Activated naive CD8-positive, alpha-beta T cell treated with anti-CD3 and anti-CD28 coated beads, Interleukin-2, amount 50 U/mL, for 24 hours (primary cell): ENCODE results near the gene CHST9.

Experiments
- ATAC-seq: fragments of 150-1000 bp; cut with Tn5 transposase; one replicate; pipeline ENCODE4 v1.10.0; 2021
- DNase-seq: peaks from one replicate; pipeline ENCODE4 v3.0.0; 2021
- H3K27ac Mint-ChIP-seq: one replicate; pipeline ENCODE4 v1.8.0; 2021; ENCODE audit warnings: mild to moderate bottlenecking, mixed read lengths
- H3K27me3 Mint-ChIP-seq: one replicate; pipeline ENCODE4 v1.8.0; 2021; ENCODE audit warnings: mixed read lengths
- H3K36me3 Mint-ChIP-seq: one replicate; pipeline ENCODE4 v1.8.0; 2021; ENCODE audit warnings: low read depth, mixed read lengths
- H3K4me1 Mint-ChIP-seq: one replicate; pipeline ENCODE4 v1.8.0; 2021; ENCODE audit warnings: mixed read lengths
- H3K4me3 Mint-ChIP-seq: one replicate; pipeline ENCODE4 v1.8.0; 2021; ENCODE audit warnings: mild to moderate bottlenecking, moderate library complexity, mixed read lengths
- H3K9me3 Mint-ChIP-seq: one replicate; pipeline ENCODE4 v1.8.0; 2021; ENCODE audit warnings: mixed read lengths

Gene CHST9

DNA sequence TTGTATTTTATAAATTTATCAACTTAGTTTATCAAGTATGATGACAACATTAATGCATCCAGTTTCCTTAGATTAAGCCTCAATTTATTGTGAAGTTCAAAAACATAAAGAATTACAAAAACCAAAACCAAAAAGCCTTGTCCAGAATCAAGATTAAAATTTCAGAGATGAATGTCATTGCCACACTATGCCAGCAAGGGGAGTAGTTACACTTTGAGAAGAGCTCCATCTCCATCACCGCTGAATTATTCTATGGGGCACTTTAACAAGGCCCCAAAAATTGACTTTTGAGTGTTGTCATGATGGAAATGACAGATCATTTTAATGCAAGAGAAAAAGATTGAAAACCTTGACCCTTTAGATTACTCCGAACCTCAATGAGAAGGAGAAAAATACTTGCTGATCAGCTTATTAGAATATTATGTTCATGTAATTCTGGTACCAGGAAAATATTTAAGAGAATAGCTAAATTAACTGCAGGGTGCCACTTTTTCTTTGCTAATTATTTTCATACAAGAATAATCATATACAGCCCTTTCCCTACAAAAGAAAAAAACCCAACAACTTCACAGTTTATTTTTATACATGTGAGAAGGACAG lies 167.1 kb downstream of the CHST9 start:
- Mint-ChIP-seq H3K4me1 (no peaks in the 10 kb centered on the region), H3K36me3 (no peaks in the 10 kb centered on the region), H3K27ac (no peak overlapping the region), H3K4me3 (no peak overlapping the region), H3K27me3 (peaks cover 4% of the 10 kb centered on the region), H3K9me3 (no peaks in the 10 kb centered on the region)
- no peak for DNase-seq
- no peak for ATAC-seq

DNA sequence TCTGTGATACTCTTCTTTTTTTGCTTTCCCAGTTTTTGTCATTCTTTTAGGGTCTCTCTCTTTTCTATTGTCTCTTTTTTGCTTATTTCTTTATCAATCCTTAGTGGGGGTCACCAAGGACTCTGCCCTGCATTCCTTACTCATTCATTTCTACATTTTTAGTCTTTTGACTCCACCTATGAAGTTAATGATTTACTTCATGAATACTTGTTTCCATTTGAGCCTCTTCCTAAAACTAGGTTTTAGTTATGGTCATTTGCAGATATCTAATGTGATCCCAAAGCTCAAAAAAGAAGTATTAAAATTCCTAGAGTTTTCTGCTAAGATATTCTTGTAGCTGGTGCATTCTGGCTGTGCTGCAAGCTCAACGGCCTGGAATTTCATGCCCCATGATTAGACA lies 170.3 kb downstream of the CHST9 start:
- H3K27me3 Mint-ChIP-seq = peaks cover 4% of the 10 kb centered on the region
- no peaks in the 10 kb centered on the region for H3K9me3 Mint-ChIP-seq
- DNase-seq (no peak), ATAC-seq (no peak)
- no peaks in the 10 kb centered on the region for H3K36me3 Mint-ChIP-seq
- no peak overlapping the region for H3K4me3 Mint-ChIP-seq
- H3K27ac Mint-ChIP-seq = no peak overlapping the region
- H3K4me1 Mint-ChIP-seq = no peaks in the 10 kb centered on the region

DNA sequence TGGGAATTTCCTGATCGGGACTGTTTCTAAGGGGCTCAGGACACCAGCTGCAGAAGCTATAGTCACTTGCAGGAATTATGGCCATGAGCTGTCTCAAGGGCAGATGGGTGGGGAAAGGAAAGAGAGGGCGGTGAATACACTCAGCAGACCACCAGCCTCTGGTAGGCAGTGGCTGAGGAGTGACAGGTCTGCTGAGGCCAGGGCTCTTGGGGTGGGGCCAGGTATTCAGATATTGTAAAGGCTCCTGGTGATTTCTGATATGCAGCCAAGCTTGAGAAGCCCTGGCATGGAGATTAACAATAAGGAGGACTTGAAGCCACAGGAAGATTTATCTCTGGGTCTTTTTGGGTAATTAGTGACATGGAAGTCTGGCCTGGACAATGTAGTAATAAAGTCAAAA lies 174.3 kb downstream of the CHST9 start:
- Mint-ChIP-seq H3K27me3 (peaks cover 2% of the 10 kb centered on the region), H3K4me3 (no peak overlapping the region), H3K4me1 (no peaks in the 10 kb centered on the region), H3K36me3 (no peaks in the 10 kb centered on the region), H3K27ac (no peak overlapping the region), H3K9me3 (no peaks in the 10 kb centered on the region)
- ATAC-seq (no peak), DNase-seq (no peak)

DNA sequence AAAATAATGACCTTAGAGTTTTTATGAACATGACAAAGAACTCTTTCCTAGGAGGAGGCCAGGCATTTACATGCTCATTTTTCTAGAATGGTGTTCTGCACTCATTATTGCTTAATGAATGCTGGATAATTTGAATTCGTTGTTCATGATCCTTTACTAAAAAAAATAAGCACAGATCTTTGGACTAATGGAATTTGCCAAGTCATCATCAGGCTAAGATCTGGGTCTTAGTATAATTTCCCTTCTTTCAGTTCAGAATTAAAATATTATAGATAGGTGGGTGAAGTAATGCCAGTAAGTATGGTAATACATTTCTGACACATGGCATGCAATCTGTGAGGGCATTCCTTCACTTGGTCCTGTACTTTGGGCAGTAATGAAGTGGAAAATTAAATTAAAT lies 175.8 kb downstream of the CHST9 start:
- Mint-ChIP-seq H3K4me3 (no peak overlapping the region), H3K36me3 (no peaks in the 10 kb centered on the region), H3K9me3 (no peaks in the 10 kb centered on the region), H3K27me3 (no peaks in the 10 kb centered on the region), H3K4me1 (no peaks in the 10 kb centered on the region), H3K27ac (no peak overlapping the region)
- ATAC-seq (no peak), DNase-seq (no peak)

DNA sequence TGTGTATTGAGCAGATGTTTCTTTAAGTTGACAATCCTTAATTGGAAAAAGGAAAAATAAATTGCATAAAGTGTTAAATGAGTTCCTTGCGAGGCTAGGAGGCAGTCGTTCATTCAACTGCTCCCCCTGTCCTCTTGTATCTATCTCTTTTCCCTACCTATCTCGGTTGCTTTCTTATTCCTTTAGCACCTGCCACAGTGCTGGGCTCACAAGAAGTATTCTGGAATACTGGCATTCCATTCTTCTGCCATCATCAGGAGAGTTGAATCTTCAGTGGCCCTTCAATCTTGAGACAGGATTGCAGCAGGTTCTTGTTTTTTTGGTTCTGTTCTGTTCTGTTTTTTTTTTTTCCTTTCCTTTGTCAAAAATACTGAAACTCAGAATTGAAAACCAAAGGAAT lies 176.5 kb downstream of the CHST9 start:
- Mint-ChIP-seq H3K4me3 (no peak overlapping the region), H3K36me3 (no peaks in the 10 kb centered on the region), H3K9me3 (no peaks in the 10 kb centered on the region), H3K27me3 (no peaks in the 10 kb centered on the region), H3K27ac (no peak overlapping the region), H3K4me1 (no peaks in the 10 kb centered on the region)
- ATAC-seq (no peak), DNase-seq (no peak)

DNA sequence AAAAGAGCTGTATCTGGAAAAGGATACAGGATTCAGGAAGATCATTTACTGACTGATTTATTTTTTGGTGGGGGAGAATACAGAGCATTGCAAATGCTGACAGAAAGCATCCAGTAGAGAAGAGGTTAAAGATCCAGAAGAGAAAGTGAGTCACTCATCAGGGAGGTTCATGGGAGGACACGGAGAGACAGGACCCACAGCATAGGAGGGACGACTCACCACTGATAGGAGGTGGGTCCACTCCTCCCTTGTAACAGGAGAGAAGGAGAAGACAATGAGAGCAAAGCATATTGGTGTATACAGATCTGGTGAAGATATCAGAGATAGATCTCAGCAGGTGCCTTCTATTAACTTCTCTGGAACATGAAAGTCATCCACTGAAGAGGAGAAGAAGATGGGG lies 177.2 kb downstream of the CHST9 start:
- H3K9me3 Mint-ChIP-seq = no peaks in the 10 kb centered on the region
- no peak overlapping the region for H3K27ac Mint-ChIP-seq
- H3K4me3 Mint-ChIP-seq = no peak overlapping the region
- no peaks in the 10 kb centered on the region for H3K4me1 Mint-ChIP-seq
- no peaks in the 10 kb centered on the region for H3K27me3 Mint-ChIP-seq
- ATAC-seq = no peak
- DNase-seq = no peak
- no peaks in the 10 kb centered on the region for H3K36me3 Mint-ChIP-seq

DNA sequence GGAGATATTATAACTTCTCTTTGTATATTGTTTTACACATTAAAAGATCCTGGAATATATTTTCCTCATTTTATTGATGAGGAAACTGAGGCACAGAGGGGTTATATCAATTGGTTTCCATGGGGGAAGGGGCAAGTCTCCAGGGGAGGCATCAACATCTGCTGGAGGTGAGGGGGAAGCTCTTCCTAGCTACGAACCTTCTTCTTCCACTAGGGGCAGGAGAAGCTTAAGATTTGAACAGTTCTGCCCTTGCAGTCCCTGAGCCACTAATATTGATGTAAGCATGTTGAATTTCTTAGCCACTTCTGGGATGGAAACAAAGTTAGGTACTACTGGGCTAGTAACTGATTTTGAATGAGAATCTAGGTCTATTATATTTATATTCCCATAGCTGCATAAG lies 179.5 kb downstream of the CHST9 start:
- no peak for DNase-seq
- no peaks in the 10 kb centered on the region for H3K4me1 Mint-ChIP-seq
- no peaks in the 10 kb centered on the region for H3K9me3 Mint-ChIP-seq
- H3K27ac Mint-ChIP-seq = no peak overlapping the region
- H3K4me3 Mint-ChIP-seq = no peak overlapping the region
- H3K36me3 Mint-ChIP-seq = no peaks in the 10 kb centered on the region
- no peak for ATAC-seq
- no peaks in the 10 kb centered on the region for H3K27me3 Mint-ChIP-seq

DNA sequence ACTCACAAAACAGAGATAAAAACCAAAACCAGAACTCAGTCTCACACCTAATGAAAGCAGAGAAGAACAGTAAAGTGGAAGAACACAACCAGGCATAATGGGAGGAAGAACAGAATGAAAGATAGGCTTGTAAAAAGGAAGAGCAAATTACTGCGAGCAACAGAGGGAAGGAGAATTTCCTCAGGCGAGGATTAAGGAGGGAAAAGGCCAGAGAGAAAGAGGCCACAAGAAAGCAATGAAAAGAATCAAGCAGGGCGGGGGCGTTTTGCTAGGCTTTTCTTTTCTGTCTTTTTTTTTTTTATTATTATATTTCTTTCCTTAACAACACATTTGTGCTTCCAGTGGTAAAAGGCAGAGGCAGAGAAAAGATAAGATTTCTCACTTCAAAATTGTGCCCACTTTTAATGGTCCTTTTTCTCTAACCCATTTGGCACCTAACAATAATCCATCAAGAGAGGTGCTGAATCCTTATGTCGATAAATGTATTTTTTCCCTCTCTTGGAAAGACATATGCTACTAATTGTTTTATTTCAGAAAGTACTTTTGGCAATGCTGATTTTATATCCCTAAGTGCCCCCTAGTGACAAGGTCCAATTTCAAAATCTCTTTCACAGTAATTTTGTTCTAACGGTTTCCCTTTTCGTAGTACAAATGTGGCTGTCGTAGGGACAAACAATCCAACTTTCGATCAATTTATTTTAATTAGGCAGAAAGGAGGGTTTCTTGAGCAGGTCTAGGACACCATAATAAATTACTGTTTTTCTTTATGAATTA lies 180.9 kb downstream of the CHST9 start:
- ATAC-seq = no peak
- H3K9me3 Mint-ChIP-seq = no peaks in the 10 kb centered on the region
- no peak overlapping the region for H3K4me3 Mint-ChIP-seq
- H3K27me3 Mint-ChIP-seq = no peaks in the 10 kb centered on the region
- no peaks in the 10 kb centered on the region for H3K4me1 Mint-ChIP-seq
- no peaks in the 10 kb centered on the region for H3K36me3 Mint-ChIP-seq
- no peak overlapping the region for H3K27ac Mint-ChIP-seq
- DNase-seq = no peak

DNA sequence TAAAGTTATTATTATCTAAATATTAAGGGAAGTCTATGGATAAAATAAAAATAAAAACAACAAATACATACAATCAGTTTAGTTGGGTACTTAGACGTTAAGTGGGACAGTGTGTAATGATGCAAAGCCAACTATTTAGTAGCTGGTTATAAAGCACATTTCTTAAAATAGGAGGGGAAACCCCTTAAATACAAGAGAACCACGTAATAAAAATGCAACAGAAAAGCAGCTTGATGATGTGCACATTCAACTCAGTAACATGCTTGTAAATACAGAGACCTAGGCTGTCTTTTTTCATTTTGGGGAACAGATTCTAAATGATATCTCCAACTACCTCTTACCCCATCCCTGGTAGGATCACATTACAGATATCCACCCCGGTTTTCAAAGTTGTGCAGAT lies 185.3 kb downstream of the CHST9 start:
- H3K9me3 Mint-ChIP-seq = no peaks in the 10 kb centered on the region
- H3K4me1 Mint-ChIP-seq = no peaks in the 10 kb centered on the region
- no peaks in the 10 kb centered on the region for H3K36me3 Mint-ChIP-seq
- no peak for ATAC-seq
- H3K27me3 Mint-ChIP-seq = no peaks in the 10 kb centered on the region
- H3K4me3 Mint-ChIP-seq = no peak overlapping the region
- no peak for DNase-seq
- no peak overlapping the region for H3K27ac Mint-ChIP-seq

DNA sequence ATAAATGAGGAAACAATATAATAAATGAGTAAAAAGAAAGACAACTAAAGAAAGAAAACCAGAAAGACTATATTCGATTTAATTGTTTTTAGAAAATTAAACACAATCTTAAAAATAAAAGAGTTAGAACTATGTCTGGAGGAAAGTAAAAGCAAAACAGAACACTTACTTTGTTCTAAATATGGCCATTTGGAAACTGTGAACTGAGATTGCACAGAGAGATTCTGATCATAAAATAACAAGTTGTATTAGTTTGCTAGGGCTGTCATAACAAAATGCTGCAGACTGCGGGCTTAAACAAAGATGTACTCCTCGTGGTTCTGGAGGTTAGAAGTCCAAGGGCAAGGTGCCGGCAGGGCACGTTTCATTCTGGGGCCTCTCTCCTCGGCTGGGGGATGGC lies 191.5 kb downstream of the CHST9 start:
- ATAC-seq (no peak), DNase-seq (no peak)
- H3K4me3 Mint-ChIP-seq = no peak overlapping the region
- peaks cover 5% of the 10 kb centered on the region for H3K9me3 Mint-ChIP-seq
- H3K4me1 Mint-ChIP-seq = no peaks in the 10 kb centered on the region
- H3K27ac Mint-ChIP-seq = no peak overlapping the region
- peaks cover 1% of the 10 kb centered on the region for H3K27me3 Mint-ChIP-seq
- no peaks in the 10 kb centered on the region for H3K36me3 Mint-ChIP-seq

DNA sequence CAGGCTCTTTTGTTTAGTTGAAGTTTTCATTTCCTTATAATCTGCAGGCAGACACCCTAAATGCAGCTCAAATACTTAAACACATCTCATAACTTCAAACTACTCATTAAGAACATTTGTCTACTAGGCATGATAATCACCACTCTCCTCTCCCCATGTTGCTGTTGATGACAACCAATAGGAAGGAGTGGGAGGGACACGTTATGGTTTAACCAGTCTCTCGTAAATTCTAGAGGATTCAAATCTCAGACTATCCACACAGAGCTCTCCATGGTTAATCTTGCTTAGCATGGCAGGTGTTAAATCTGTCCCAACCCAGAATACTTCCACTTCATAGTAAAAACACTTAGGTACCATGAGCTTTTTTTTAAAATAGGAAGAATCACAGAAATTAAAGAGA lies 192.2 kb downstream of the CHST9 start:
- no peaks in the 10 kb centered on the region for H3K4me1 Mint-ChIP-seq
- peaks cover 5% of the 10 kb centered on the region for H3K9me3 Mint-ChIP-seq
- H3K27ac Mint-ChIP-seq = no peak overlapping the region
- peaks cover 1% of the 10 kb centered on the region for H3K27me3 Mint-ChIP-seq
- DNase-seq (no peak), ATAC-seq (no peak)
- H3K36me3 Mint-ChIP-seq = no peaks in the 10 kb centered on the region
- H3K4me3 Mint-ChIP-seq = no peak overlapping the region

DNA sequence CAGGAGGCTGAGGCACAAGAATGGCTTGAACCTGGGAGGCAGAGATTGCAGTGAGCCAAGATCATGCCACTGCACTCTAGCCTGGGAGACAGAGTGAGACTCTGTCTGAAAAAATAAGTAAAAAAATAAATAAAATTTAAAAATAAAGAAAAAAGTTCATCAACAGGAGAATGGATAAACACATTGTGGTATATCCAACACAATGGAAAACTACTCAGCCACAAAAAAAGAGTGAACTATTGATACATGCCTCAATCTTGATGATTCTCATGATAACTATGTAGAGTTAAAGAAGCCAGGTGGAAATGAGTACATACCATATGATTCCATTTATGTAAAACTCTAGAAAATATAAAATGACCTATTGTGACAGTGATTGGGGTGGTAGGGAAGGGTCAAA lies 195.3 kb downstream of the CHST9 start:
- H3K27ac Mint-ChIP-seq = no peak overlapping the region
- no peak for ATAC-seq
- DNase-seq = no peak
- H3K36me3 Mint-ChIP-seq = no peaks in the 10 kb centered on the region
- peaks cover 1% of the 10 kb centered on the region for H3K27me3 Mint-ChIP-seq
- H3K4me3 Mint-ChIP-seq = no peak overlapping the region
- H3K4me1 Mint-ChIP-seq = no peaks in the 10 kb centered on the region
- peaks cover 5% of the 10 kb centered on the region for H3K9me3 Mint-ChIP-seq

DNA sequence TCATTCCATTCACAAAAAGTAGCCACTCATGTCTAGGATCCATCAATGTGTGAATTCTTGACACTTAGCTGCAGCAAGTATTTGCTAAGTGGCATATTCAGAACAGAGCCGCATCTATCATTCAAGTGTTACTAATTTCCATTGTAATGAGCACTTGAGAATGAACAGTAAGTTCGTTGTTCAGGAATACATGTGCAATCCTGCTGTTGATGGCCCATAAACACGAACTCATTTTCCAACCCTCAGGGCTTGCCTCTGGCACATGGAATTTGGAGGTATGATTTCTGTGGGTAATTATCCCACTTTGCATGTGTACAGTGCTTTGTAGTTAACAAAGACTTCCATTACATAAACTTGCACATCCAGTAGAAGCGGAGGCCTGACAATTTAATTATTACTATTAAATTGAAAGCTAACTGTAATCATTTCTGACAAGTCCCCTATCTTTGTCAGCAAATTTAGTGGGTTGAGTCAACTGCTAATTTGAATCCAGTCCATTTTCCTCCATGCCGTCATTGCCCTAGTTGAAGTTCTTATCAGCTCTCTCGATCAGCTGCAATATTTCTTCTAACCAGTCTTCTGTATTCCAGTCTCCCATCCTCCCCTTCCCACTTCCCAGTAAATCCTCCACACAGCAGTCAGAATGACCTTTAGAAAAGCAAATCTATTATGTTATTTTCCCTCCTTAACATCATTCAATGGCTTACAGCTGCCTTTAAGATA lies 203.6 kb downstream of the CHST9 start:
- no peaks in the 10 kb centered on the region for H3K9me3 Mint-ChIP-seq
- no peak overlapping the region for H3K27ac Mint-ChIP-seq
- no peaks in the 10 kb centered on the region for H3K27me3 Mint-ChIP-seq
- H3K4me3 Mint-ChIP-seq = no peak overlapping the region
- DNase-seq (no peak), ATAC-seq (no peak)
- H3K36me3 Mint-ChIP-seq = no peaks in the 10 kb centered on the region
- H3K4me1 Mint-ChIP-seq = no peaks in the 10 kb centered on the region

DNA sequence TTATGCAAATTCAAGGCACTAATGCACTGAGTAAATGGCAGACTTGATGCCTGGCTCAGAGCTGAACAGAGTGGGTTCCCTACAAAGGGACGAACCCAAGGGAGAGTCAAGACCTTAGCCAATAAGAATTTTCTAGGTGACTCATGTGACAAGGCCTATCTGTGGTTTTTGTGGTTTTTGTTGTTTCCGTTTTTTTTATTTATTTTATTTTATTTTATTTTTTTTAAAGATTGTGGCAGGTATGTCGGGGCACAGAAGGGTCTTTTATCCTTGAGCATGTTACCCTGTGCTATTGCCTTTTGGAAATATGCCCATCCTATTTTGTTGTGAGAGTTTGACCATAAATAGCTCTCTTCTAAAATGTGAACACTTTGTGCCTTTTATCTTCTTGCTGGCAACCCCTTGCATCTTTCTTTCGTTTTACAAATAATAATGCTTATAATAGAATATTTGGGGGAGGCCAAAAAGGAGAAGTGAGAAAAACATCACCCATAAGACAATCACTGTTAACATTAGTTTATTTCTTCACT lies 206.2 kb downstream of the CHST9 start:
- Mint-ChIP-seq H3K27me3 (no peaks in the 10 kb centered on the region), H3K27ac (no peak overlapping the region), H3K4me3 (no peak overlapping the region), H3K36me3 (no peaks in the 10 kb centered on the region), H3K4me1 (no peaks in the 10 kb centered on the region), H3K9me3 (no peaks in the 10 kb centered on the region)
- no peak for DNase-seq
- ATAC-seq = no peak

DNA sequence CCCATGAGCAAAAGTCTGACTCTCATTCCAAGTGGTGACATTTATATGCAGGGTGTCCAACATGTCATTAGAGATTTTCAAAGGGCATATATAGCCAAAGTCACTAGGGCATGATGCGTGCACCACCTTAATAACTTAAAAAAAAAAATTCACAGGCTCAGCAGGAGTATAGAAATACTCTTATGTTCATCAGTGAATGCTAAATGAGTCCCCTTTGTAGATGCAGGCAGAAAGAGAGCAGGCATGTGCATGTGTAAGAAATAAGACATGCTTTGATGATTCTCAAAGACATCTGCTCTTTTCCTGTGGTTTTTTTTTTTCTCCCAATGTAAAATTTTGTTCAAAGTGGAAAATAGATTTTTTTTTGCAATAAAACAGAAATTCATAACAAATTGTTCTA lies 207.3 kb downstream of the CHST9 start:
- no peak for ATAC-seq
- no peak overlapping the region for H3K27ac Mint-ChIP-seq

More for the DNA sequence above, 207.3 kb downstream of the CHST9 start:
- Mint-ChIP-seq H3K36me3 (no peaks in the 10 kb centered on the region), H3K4me1 (no peaks in the 10 kb centered on the region), H3K27me3 (no peaks in the 10 kb centered on the region), H3K4me3 (no peak overlapping the region), H3K9me3 (peaks cover 4% of the 10 kb centered on the region)
- no peak for DNase-seq
